ENCODE results near the gene SLC25A19. TPM values are rescaled to one million over a fixed set of nuclear protein-coding genes. Genes with fewer than 3 reads are reported as not detected.

The SLC25A19 gene
- total and polyA plus RNA-seq, 9 of the 15 experiments (the other 6 are each of a cell fraction or from before 2014, with no cell fraction given) = 33.4 to 76.6 (median 55.3) TPM

- TF ChIP-seq ATF3 (IDR thresholded peaks at IDR 0.05) (peak; percentile 51), ATF3 (CRISPR knock-in tag; conservative IDR thresholded peaks at IDR 0.05) (no peak; the same call in 1 of the 2 replicates), HNRNPL (IDR thresholded peaks at IDR 0.05; ENCODE audit: low read depth, low read length) (0 out of 2 replicates have a peak, but pooled peaks have one; percentile 22), RHOXF2B (CRISPR knock-in tag; conservative IDR thresholded peaks at IDR 0.05) (no peak), SMAD3 (CRISPR knock-in tag; conservative IDR thresholded peaks at IDR 0.05) (0 out of 2 replicates have a peak, but pooled peaks have one; percentile 41), SNIP1 (IDR thresholded peaks at IDR 0.05; ENCODE audit: low read depth) (no peak), TAF1 (IDR thresholded peaks at IDR 0.05; ENCODE audit: control insufficient read depth, extremely low read depth, insufficient read depth, low read length, severe bottlenecking) (peak; percentile 96), YBX1 (IDR thresholded peaks at IDR 0.05) (no peak), TGIF2 (CRISPR knock-in tag; IDR thresholded peaks at IDR 0.05) (peak; percentile 13; the same call in 1 of the 2 replicates), HMGXB4 (CRISPR knock-in tag; IDR thresholded peaks at IDR 0.05) (peak; percentile 23; the same call in 1 of the 2 replicates), IFI16 (CRISPR knock-in tag; IDR thresholded peaks at IDR 0.05) (0 out of 2 replicates have a peak, but pooled peaks have one; percentile 29), ZFP1 (CRISPR knock-in tag; IDR thresholded peaks at IDR 0.05) (no peak), MCM3 (IDR thresholded peaks at IDR 0.05) (no peak), ZNF583 (CRISPR knock-in tag; IDR thresholded peaks at IDR 0.05) (0 out of 2 replicates have a peak, but pooled peaks have one; percentile 29), TRIM25 (IDR thresholded peaks at IDR 0.05; ENCODE audit: borderline replicate concordance) (no peak), ID3 (CRISPR knock-in tag; IDR thresholded peaks at IDR 0.05) (no peak), ID3 (tag; IDR thresholded peaks at IDR 0.05) (no peak; the same call in 1 of the 2 replicates), RFX7 (CRISPR knock-in tag; IDR thresholded peaks at IDR 0.05) (no peak), PTBP1 (IDR thresholded peaks at IDR 0.05; ENCODE audit: low read depth, low read length) (no peak), POLR2A (conservative IDR thresholded peaks at IDR 0.05) (peak; percentile 95), DIDO1 (tag; IDR thresholded peaks at IDR 0.05; ENCODE audit: low read depth) (peak; percentile 78), CTCF (IDR thresholded peaks at IDR 0.05 in 2 of 3, conservative IDR thresholded peaks at IDR 0.05 in 1 of 3; ENCODE audit: insufficient read depth in 2 of 3, low read depth in 1 of 3, low read length in 3 of 3) (peak in 1 of 3 experiments; percentile 14; a peak in 2 of 6 replicates), ZNF436 (CRISPR knock-in tag; IDR thresholded peaks at IDR 0.05) (0 out of 2 replicates have a peak, but pooled peaks have one; percentile 56)
Measured at GRCh38 chr17:75261336-75262111, 27.7 kb downstream of the SLC25A19 start, which contains the start of the genes GGA3 and MRPS7 (continued).
